Measurements from ENCODE around the gene MAPK8IP2. TPM values are rescaled to one million over a fixed set of nuclear protein-coding genes. Genes with fewer than 3 reads are reported as not detected.

The MAPK8IP2 gene
- total RNA-seq, 1 experiment from 2014 or later = 6.4 TPM

DNA sequence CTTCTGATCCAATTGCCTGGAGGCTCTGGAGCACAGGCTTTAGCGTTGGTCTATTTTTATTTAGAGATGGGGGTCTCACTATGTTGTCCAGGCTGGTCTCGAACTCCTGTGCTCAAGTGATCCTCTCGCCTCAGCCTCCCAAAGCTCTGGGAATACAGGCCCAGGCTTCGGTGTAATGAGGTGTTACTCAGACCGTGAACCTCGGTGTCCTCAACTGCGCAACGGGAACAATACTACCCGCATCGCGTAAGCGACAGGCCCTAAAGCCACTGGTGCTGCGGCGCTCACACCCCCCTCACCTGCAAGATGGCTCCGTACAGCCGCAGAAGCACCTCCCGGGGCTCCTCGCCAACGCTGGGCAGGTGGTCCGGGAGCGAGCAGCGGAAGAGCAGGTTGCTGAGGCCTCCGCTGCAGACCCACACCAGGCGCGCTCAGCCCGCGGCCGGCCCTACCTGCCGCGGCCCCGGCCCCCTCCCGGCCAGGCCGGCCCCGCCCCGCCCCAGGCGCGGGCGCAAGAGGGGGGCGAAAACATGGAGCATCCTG lies 18.6 kb upstream of the MAPK8IP2 start:
- H3K9me2 ChIP-seq (ENCODE audit: insufficient read depth) = no peaks in the 10 kb centered on the region
- peak; percentile 6 for ATAC-seq
- TF ChIP-seq EGR1 (IDR thresholded peaks at IDR 0.05; ENCODE audit: low read depth) (no peak), ZFX (IDR thresholded peaks at IDR 0.05) (peak; percentile 80; the same call in 1 of the 2 replicates)
- no peaks in the 10 kb centered on the region for H3K27me3 ChIP-seq (ENCODE audit: insufficient read depth, low read length)
- no TSS peak for BruUV-seq (replicated peaks)
- intact Hi-C loops (cut with micrococcal nuclease) = loop anchor here (2.0 kb wide), 1 partner anchor 31 kb away; no protein-coding TSS in a partner anchor
- ChIA-PET POLR2A (interaction anchor here (1.3 to 2.1 kb wide), 2 partner anchors 19 to 56 kb away, joined by 8 read pairs; partner anchors contain the start of genes SCO2 and SYCE3), CTCF (interaction anchor here (1.4 to 1.6 kb wide), 2 partner anchors 19 to 39 kb away, joined by 3 to 4 read pairs; partner anchors contain the start of gene SYCE3), RAD21 (ENCODE audit: low non-redundant PET in 1 of 2, low total read pairs in 2 of 2, uncharacterized antibody in 2 of 2, unreplicated experiment in 2 of 2) (no interaction called here)
- peak overlapping the region; percentile 97 for H3K4me2 ChIP-seq (ENCODE audit: low read length)
- DNase-seq (ENCODE audit: low read depth, low spot score) = no peak
- no peaks in the 10 kb centered on the region for H3K9me3 ChIP-seq (ENCODE audit: control insufficient read depth in 1 of 2, insufficient read depth in 1 of 2, low read depth in 1 of 2, low read length in 2 of 2)
- H3K4me1 ChIP-seq (ENCODE audit: control insufficient read depth in 1 of 2, insufficient read depth in 2 of 2, low read length in 2 of 2) = peaks cover 5 to 28% of the 10 kb centered on the region in 2 experiments
- H3K9ac ChIP-seq (ENCODE audit: low read length) = peak overlapping the region; percentile 90
- H2AFZ ChIP-seq (ENCODE audit: low read depth, low read length, poor library complexity, severe bottlenecking) = no peak overlapping the region
- no peaks in the 10 kb centered on the region for H4K20me1 ChIP-seq (ENCODE audit: insufficient read depth)
- peaks cover 17% of the 10 kb centered on the region; the same call in 1 of the 2 replicates for H3K79me2 ChIP-seq (ENCODE audit: insufficient read depth, low read length)
- peak overlapping the region; percentile 80 to 90 for H3K4me3 ChIP-seq (replicated peaks in 1 of 2; ENCODE audit: low read depth in 1 of 2, low read length in 2 of 2)
- H3K27ac ChIP-seq (ENCODE audit: low read depth, low read length) = peak overlapping the region; percentile 99
- no peaks in the 10 kb centered on the region; a peak in 1 of 4 replicates for H3K36me3 ChIP-seq (ENCODE audit: control insufficient read depth in 1 of 2, insufficient read depth in 2 of 2, low read length in 2 of 2)

DNA sequence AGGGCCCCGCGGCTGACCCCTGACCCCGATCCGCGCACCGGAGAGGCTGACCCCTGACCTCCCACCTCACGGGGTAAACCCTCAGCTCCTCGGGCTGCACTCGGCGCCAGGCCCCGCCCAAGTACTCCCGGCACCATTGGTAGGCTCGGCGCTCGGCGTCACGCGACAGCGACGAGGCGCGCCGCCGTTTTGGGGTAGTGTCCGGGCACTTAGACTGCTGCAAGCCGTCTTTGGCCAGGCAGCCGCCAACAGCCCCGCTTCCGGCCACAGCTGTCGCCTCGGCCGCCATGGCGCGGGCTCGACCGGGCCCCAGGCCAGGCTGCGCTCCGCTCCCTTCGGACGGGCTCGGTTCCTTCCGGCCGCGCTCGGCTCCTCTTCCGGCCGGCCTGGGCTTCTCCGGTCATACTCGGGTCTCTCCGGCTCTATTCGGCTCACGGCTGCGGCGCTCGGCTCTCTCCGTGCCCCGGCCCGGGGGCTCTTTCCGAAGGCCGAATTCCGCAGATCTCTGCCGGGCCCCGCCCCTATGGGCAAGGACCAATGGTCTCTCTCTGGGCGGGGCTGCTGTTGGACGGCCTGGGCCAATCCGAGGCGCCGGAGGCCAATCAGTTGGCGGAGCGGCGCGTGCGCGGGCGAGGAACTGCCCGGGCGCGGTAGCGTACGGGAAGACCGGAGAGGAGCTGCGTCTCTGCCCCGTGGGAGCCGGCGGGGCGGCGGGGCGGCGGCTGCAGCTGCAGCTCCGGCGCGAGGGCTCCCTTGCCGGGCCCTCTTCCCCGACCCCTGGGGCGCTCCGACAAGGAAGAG lies 17.9 kb upstream of the MAPK8IP2 start, which contains the start of gene CHKB:
Gene CHKB (minus strand): TSS at position 357 of the 801 bp plus-strand sequence. CDS start 68 bp downstream, at position 289.
- Histone ChIP-seq H3K9ac (ENCODE audit: low read length) (peak within 1 kb of the TSS; percentile 90), H3K9me2 (ENCODE audit: insufficient read depth) (no peaks in the 10 kb centered on the region), H3K9me3 (ENCODE audit: control insufficient read depth in 1 of 2, insufficient read depth in 1 of 2, low read depth in 1 of 2, low read length in 2 of 2) (no peaks in the 10 kb centered on the region), H3K4me3 (replicated peaks in 1 of 2; ENCODE audit: low read depth in 1 of 2, low read length in 2 of 2) (peak within 1 kb of the TSS; percentile 86 to 90), H3K27me3 (ENCODE audit: insufficient read depth, low read length) (no peaks in the 10 kb centered on the region), H3K36me3 (ENCODE audit: control insufficient read depth in 1 of 2, insufficient read depth in 2 of 2, low read length in 2 of 2) (no peaks in the 10 kb centered on the region; a peak in 1 of 4 replicates), H3K79me2 (ENCODE audit: insufficient read depth, low read length) (peaks cover 17% of the 10 kb centered on the region; the same call in 1 of the 2 replicates), H3K27ac (ENCODE audit: low read depth, low read length) (peak within 1 kb of the TSS; percentile 99), H3K4me1 (ENCODE audit: control insufficient read depth in 1 of 2, insufficient read depth in 2 of 2, low read length in 2 of 2) (peaks cover 5 to 28% of the 10 kb centered on the region in 2 experiments), H2AFZ (ENCODE audit: low read depth, low read length, poor library complexity, severe bottlenecking) (peak within 1 kb of the TSS; percentile 16), H4K20me1 (ENCODE audit: insufficient read depth) (no peaks in the 10 kb centered on the region), H3K4me2 (ENCODE audit: low read length) (peak within 1 kb of the TSS; percentile 97)
- intact Hi-C loops (cut with micrococcal nuclease) = loop anchor here (2.0 kb wide), 1 partner anchor 30 kb away; no protein-coding TSS in a partner anchor
- ChIA-PET POLR2A (interaction anchor here (1.3 to 2.1 kb wide), 2 partner anchors 20 to 57 kb away, joined by 8 read pairs; partner anchors contain the start of genes SCO2 and SYCE3), RAD21 (ENCODE audit: low non-redundant PET in 1 of 2, low total read pairs in 2 of 2, uncharacterized antibody in 2 of 2, unreplicated experiment in 2 of 2) (no interaction called here), CTCF (interaction anchor here (1.4 to 1.6 kb wide), 2 partner anchors 20 to 38 kb away, joined by 3 to 4 read pairs; partner anchors contain the start of gene SYCE3)
- BruUV-seq (replicated peaks) = no TSS peak
- DNase-seq (ENCODE audit: low read depth, low spot score) (peak; percentile 91), ATAC-seq (peak; percentile 94)
- no peak for TF ChIP-seq TCF7L2 (IDR thresholded peaks at IDR 0.05; ENCODE audit: borderline replicate concordance, extremely low read depth, insufficient read depth, insufficient read length)
- TF ChIP-seq EZH2phosphoT487 (IDR thresholded peaks at IDR 0.05; ENCODE audit: borderline replicate concordance) = no peak
- TF ChIP-seq, protein P1, sequence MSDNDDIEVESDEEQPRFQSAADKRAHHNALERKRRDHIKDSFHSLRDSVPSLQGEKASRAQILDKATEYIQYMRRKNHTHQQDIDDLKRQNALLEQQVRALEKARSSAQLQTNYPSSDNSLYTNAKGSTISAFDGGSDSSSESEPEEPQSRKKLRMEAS (IDR thresholded peaks at IDR 0.05) = peak; percentile 72
- no peak for TF ChIP-seq JUND (IDR thresholded peaks at IDR 0.05)
- peak; percentile 54 for TF ChIP-seq YY1 (IDR thresholded peaks at IDR 0.05; ENCODE audit: extremely low read depth, insufficient replicate concordance, low read depth, low read length)
- no peak for TF ChIP-seq CBX3 (IDR thresholded peaks at IDR 0.05; ENCODE audit: low read depth)
- no peak for TF ChIP-seq CTCF (IDR thresholded peaks at IDR 0.05 in 2 of 3, conservative IDR thresholded peaks at IDR 0.05 in 1 of 3; ENCODE audit: borderline replicate concordance in 1 of 3, insufficient read depth in 1 of 3, low read depth in 2 of 3, low read length in 2 of 3)
- no peak for TF ChIP-seq EZH2 (IDR thresholded peaks at IDR 0.05)
- no peak; the same call in none of the 2 replicates for TF ChIP-seq ZFX (IDR thresholded peaks at IDR 0.05)
- TF ChIP-seq RAD21 (IDR thresholded peaks at IDR 0.05; ENCODE audit: low read depth) = no peak
- TF ChIP-seq, protein P2, sequence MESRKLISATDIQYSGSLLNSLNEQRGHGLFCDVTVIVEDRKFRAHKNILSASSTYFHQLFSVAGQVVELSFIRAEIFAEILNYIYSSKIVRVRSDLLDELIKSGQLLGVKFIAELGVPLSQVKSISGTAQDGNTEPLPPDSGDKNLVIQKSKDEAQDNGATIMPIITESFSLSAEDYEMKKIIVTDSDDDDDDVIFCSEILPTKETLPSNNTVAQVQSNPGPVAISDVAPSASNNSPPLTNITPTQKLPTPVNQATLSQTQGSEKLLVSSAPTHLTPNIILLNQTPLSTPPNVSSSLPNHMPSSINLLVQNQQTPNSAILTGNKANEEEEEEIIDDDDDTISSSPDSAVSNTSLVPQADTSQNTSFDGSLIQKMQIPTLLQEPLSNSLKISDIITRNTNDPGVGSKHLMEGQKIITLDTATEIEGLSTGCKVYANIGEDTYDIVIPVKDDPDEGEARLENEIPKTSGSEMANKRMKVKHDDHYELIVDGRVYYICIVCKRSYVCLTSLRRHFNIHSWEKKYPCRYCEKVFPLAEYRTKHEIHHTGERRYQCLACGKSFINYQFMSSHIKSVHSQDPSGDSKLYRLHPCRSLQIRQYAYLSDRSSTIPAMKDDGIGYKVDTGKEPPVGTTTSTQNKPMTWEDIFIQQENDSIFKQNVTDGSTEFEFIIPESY (IDR thresholded peaks at IDR 0.05; ENCODE audit: extremely low read depth, insufficient replicate concordance, low read length) = no peak
- TF ChIP-seq CEBPB (IDR thresholded peaks at IDR 0.05; ENCODE audit: low read depth) = no peak
